ENCODE measurements around the gene UBE2E2. TPM values are rescaled to one million over a fixed set of nuclear protein-coding genes. Genes with fewer than 3 reads are reported as not detected.

UBE2E2 gene
- total and polyA plus RNA-seq, 2 donors (not counting 1 experiment from before 2014, with no cell fraction given), result 16.0 to 45.0 TPM

GRCh38 chr3:23608650-23609049, 405.5 kb downstream of the UBE2E2 start:
- H3K9me3 Mint-ChIP-seq (ENCODE audit: insufficient read depth), result no peaks in the 10 kb centered on the region
- 93% methylated on average over 2 of the region's 2 CpGs for WGBS (ENCODE audit: insufficient coverage)
- no peak overlapping the region for H3K9ac ChIP-seq (ENCODE audit: low read length)
- H3K4me3 ChIP-seq (ENCODE audit: control extremely low read depth in 1 of 5, extremely low read depth in 1 of 5, insufficient read depth in 1 of 5, low read depth in 2 of 5, low read length in 4 of 5), result no peak overlapping the region
- H3K27ac ChIP-seq (ENCODE audit: low read length in 2 of 2), result no peak overlapping the region
- ATAC-seq (ENCODE audit: low read depth) (no peak), DNase-seq (no peak)
- intact Hi-C loops (cut with micrococcal nuclease), result no loop called here
- no peaks in the 10 kb centered on the region for H3K9me3 ChIP-seq (ENCODE audit: control extremely low read depth in 1 of 3, control insufficient read depth in 2 of 3, insufficient read depth in 1 of 3, low read length in 2 of 3)
- no peaks in the 10 kb centered on the region for H3K79me2 ChIP-seq (ENCODE audit: control insufficient read depth, insufficient read depth, low read length)
- no peak overlapping the region for H3K4me3 Mint-ChIP-seq
- H3K4me2 ChIP-seq (replicated peaks; ENCODE audit: low read depth, low read length, poor library complexity, severe bottlenecking), result no peak overlapping the region
- POLR2A ChIA-PET, result no interaction called here
- H3K27me3 Mint-ChIP-seq, result no peaks in the 10 kb centered on the region
- H3K27me3 ChIP-seq (replicated peaks in 1 of 4; ENCODE audit: control extremely low read depth in 1 of 4, control insufficient read depth in 3 of 4, insufficient read depth in 4 of 4, low read length in 3 of 4), result no peaks in the 10 kb centered on the region
- H3K27ac Mint-ChIP-seq, result no peak overlapping the region
- H2AFZ ChIP-seq (ENCODE audit: insufficient read depth, low read depth, low read length, poor library complexity, severe bottlenecking), result no peak overlapping the region
- peaks cover 10% of the 10 kb centered on the region in 2 donors for H3K4me1 ChIP-seq (ENCODE audit: control insufficient read depth in 2 of 2, insufficient read depth in 2 of 2, low read length in 2 of 2)
- H3K36me3 ChIP-seq (replicated peaks in 1 of 2; ENCODE audit: control extremely low read depth in 1 of 2, control insufficient read depth in 1 of 2, extremely low read depth in 1 of 2, insufficient read depth in 2 of 2, low read length in 1 of 2), result no peaks in the 10 kb centered on the region
- H4K20me1 ChIP-seq (ENCODE audit: control insufficient read depth, insufficient read depth, low read length, poor library complexity, severe bottlenecking), result no peaks in the 10 kb centered on the region
- CTCF ChIA-PET, result interaction anchor here (0.7 kb wide), 1 partner anchor 44 kb away, joined by 3 read pairs; no protein-coding TSS in a partner anchor
- peaks cover 12% of the 10 kb centered on the region for H3K4me1 Mint-ChIP-seq
- TF ChIP-seq EZH2 (IDR thresholded peaks at IDR 0.05; ENCODE audit: borderline replicate concordance, insufficient read depth, low read depth, low read length, poor library complexity, severe bottlenecking) (no peak), CTCF (IDR thresholded peaks at IDR 0.05) (no peak)

- intact Hi-C loops (cut with micrococcal nuclease), result no loop called here
- Histone ChIP-seq H3K27ac (ENCODE audit: low read length in 2 of 2) (no peak overlapping the region), H3K27me3 (replicated peaks in 1 of 4; ENCODE audit: control extremely low read depth in 1 of 4, control insufficient read depth in 3 of 4, insufficient read depth in 4 of 4, low read length in 3 of 4) (no peaks in the 10 kb centered on the region), H3K4me2 (replicated peaks; ENCODE audit: low read depth, low read length, poor library complexity, severe bottlenecking) (peak overlapping the region; percentile 64), H3K79me2 (ENCODE audit: control insufficient read depth, insufficient read depth, low read length) (no peaks in the 10 kb centered on the region), H4K20me1 (ENCODE audit: control insufficient read depth, insufficient read depth, low read length, poor library complexity, severe bottlenecking) (no peaks in the 10 kb centered on the region), H3K4me3 (ENCODE audit: control extremely low read depth in 1 of 5, extremely low read depth in 1 of 5, insufficient read depth in 1 of 5, low read depth in 2 of 5, low read length in 4 of 5) (peak overlapping the region in 2 of 5 experiments; percentile 13 to 46), H3K36me3 (replicated peaks in 1 of 2; ENCODE audit: control extremely low read depth in 1 of 2, control insufficient read depth in 1 of 2, extremely low read depth in 1 of 2, insufficient read depth in 2 of 2, low read length in 1 of 2) (no peaks in the 10 kb centered on the region), H3K9me3 (ENCODE audit: control extremely low read depth in 1 of 3, control insufficient read depth in 2 of 3, insufficient read depth in 1 of 3, low read length in 2 of 3) (no peaks in the 10 kb centered on the region), H2AFZ (ENCODE audit: insufficient read depth, low read depth, low read length, poor library complexity, severe bottlenecking) (peak overlapping the region; percentile 64), H3K4me1 (ENCODE audit: control insufficient read depth in 2 of 2, insufficient read depth in 2 of 2, low read length in 2 of 2) (peaks cover 21 to 22% of the 10 kb centered on the region in 2 donors), H3K9ac (ENCODE audit: low read length) (peak overlapping the region; percentile 34)
- no peaks in the 10 kb centered on the region for H3K27me3 Mint-ChIP-seq
- peaks cover 27% of the 10 kb centered on the region for H3K4me1 Mint-ChIP-seq
- WGBS (ENCODE audit: insufficient coverage), result 43% methylated on average over 11 of the region's 13 CpGs
- ChIA-PET POLR2A (interaction anchor here (0.6 kb wide), 1 partner anchor 431 kb away, joined by 3 read pairs; no protein-coding TSS in a partner anchor), CTCF (interaction anchor here (0.7 to 1.0 kb wide), 2 partner anchors 9 to 277 kb away, joined by 3 read pairs; no protein-coding TSS in a partner anchor)
- H3K4me3 Mint-ChIP-seq, result peak overlapping the region; percentile 62
- peak; percentile 40 for DNase-seq
- TF ChIP-seq CTCF (IDR thresholded peaks at IDR 0.05) (no peak), EZH2 (IDR thresholded peaks at IDR 0.05; ENCODE audit: borderline replicate concordance, insufficient read depth, low read depth, low read length, poor library complexity, severe bottlenecking) (no peak)
- peak overlapping the region; percentile 60 for H3K27ac Mint-ChIP-seq
- H3K9me3 Mint-ChIP-seq (ENCODE audit: insufficient read depth), result no peaks in the 10 kb centered on the region
- ATAC-seq (ENCODE audit: low read depth), result no peak
Observed at GRCh38 chr3:23611737-23612295, 408.7 kb downstream of the UBE2E2 start.

Measured in B cell (primary cell).